Lung microvascular endothelial cell (primary cell): ENCODE data around the gene DSCAML1. TPM values are rescaled to one million over a fixed set of nuclear protein-coding genes. Genes with fewer than 3 reads are reported as not detected.
A peak's percentile ranks its signal among the peaks of the same experiment; 100 is the strongest.

Source experiments
- DNase-seq, 2 donors: peaks; one replicate each; pipeline versions ENCODE4 v3.0.0 to v3.0.0-alpha.2; 2010; ENCODE audit warnings: low read depth in 2 of 2
- total RNA-seq: library from RNA; depleted of rRNA; stranded (reverse); fragments of >200 nt; gene quantifications from 2 replicates; pipeline ENCODE4 v1.2.1, GENCODE V29; 2014

DSCAML1 gene
- total RNA-seq, 1 donor from 2014 or later: under 0.01 TPM

- DNase-seq: no peak
These were observed 34.8 kb upstream of the DSCAML1 start for GRCh38 chr11:117831661-117832415.

GRCh38 chr11:117830674-117831351 lies 33.8 kb upstream of the DSCAML1 start:
- DNase-seq: no peak

DNA sequence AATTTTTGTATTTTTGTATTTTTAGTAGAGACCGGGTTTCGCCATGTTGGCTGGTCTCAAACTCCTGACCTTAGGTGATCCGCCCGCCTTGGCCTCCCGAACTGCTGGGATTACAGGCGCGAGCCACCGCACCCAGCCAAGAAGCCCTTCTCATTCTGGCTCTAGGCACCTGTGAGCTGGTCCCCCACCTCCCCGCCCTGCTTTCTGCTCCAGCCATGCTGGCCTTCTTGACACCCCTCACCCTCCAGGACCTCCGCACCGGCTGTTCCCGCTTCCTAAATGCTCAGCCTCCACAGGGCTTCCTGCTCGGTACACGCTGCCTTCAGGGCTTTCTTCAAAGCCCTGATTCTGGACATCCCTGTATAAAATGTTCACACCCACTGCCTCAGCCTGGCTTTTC lies 33.1 kb upstream of the DSCAML1 start:
- DNase-seq: no peak

- DNase-seq: no peak
These were observed 32.3 kb upstream of the DSCAML1 start for GRCh38 chr11:117829369-117829725.

GRCh38 chr11:117828611-117829368 lies 31.8 kb upstream of the DSCAML1 start:
- peak in 1 of 2 donors; percentile 73 for DNase-seq

DNA sequence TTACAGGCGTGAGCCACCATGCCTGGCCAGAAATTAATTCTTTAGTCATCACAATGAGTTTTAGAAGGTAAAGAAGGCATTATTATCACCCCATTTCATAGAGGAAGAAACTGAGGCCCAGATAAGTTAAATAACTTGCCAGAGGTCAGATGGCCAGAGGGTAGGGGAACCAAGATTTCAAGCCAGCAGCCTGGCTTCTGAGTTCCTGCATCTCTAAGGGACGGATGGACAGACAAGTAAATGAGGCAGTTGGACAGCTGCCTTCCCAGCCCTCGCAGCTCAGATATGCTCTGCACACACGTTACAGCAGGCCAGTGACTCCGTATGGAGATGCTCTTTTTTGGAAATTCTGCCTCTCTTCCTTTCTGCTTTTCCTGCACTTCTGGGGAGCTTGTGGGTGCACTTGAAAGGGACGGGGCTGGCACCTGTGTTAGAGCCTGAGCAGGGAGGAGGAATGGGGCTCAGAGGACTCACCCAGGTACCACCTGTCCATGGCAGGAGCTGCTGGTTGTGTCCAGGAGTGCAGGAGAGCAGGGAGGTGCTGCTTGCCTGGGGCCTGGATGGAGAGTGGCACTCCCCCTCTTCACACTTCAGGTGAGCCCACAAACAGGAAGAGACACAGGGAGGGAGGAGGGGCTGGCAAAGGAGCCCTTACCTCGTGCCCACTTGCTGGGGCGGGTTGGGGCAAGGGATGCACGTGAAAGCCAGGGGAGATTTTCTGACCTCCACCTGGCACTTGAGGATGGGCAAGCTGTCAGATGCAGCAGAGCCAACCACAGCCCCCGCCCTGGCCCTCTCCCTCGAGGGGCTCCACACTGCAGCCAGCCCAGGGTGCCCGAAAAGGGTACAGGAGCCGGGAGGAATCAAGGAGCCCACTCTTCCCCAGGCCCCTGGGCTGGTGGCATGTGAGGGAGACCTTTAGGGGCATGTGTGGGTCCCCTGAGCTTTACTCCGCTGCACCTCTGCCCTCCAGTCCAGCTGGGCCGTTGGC lies 30.8 kb upstream of the DSCAML1 start:
- no peak for DNase-seq

DNA sequence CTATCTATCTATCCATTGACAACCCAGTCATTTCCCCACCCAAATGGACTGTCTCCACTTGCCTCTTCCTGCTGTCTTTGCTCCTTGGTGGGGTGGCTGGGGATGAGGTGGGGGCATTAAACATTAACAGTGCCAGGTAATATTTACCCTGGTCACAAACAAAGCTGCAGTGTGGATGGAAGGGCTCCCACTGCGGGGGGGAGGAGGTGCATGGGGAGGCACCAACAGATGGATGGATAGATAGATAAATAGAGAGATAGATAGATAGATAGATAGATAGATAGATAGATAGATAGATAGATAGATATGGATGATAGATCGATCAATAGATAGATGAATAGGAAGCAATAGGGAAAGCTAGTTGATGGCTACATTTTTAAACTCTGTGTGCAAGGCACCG lies 29.8 kb upstream of the DSCAML1 start:
- no peak for DNase-seq

GRCh38 chr11:117826190-117826570 lies 29.2 kb upstream of the DSCAML1 start:
- no peak for DNase-seq

DNA sequence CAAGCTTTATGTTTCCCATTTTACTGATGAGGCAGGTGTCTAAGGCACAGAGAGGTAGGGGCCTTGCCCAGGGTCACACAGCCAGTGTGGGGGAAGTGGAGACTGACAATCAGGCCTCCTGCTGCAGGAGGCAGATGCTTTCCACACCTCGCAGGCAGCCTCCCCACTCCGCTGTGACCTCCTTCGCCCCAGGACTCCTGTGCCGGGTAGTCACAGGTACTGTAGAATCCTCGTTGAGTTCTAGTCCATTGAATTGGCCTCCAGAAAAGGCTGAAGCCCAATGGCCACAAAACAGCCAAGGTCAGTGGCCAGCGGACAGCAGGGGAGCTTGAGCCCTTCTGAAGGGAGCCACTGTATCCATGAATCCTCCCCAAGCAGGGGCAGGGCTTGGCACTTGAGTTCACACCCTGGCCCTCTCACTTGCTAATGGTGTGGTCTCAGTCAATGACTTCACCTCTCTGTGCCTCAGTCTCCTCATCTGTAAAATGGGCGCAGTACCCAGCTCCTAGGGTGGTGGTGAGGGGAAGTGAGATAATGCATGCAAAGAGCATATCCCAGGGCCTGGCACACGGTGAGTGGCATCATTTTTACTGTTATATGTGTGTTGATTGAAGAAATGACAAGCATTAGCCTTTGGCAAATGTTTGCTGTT lies 28.6 kb upstream of the DSCAML1 start:
- DNase-seq: no peak

DNA sequence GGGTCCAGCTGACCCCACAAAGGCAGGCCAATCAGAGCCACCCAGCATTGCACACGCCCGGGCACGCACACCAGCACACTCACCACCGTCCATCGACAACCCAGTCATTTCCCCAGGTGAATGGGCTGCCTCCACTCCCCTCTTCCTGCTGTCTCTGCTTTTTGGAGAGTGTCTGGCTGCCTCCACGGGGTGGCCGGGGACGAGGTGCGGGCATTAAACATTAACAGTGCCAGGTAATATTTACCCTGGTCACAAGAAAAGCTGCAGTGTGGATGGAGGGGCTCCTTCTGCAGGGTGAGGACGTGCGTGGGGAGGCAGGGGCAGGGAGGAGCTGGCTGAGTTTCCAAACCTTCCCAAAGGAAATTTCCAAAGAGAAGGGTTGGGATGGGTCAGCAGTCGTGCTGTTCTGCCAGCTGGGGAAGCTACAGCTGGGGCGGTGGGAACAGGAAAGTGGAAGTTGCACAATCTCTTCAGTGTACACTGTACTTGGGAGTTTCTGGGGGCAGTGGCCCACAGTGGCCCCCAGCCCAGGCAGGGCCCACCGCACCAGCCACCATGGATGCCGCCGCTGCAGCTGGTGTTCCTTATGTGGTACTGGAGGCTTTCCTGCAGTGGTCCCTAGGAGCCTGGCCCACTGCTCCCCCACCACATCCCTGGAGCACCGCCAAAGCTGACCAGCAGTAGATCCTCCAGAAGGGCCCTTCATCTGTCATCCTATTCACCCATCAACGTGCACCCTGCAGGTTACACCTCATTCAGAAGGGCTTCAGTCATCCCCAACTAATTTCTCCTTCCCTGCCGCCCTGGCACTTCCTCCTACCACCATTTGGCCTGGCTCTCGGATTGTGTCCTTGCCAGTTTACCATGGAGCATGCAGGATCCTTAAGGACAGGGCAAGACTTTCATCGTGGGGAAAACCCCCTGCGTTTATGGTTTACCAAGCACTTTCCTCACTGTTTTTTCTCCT lies 27.8 kb upstream of the DSCAML1 start, which contains the start of gene FXYD2:
TSS of gene FXYD2 (minus strand) at position 174 of the 967 bp plus-strand sequence. CDS start at position 108, 66 bp downstream.
- DNase-seq: peak; percentile 56 to 74

DNA sequence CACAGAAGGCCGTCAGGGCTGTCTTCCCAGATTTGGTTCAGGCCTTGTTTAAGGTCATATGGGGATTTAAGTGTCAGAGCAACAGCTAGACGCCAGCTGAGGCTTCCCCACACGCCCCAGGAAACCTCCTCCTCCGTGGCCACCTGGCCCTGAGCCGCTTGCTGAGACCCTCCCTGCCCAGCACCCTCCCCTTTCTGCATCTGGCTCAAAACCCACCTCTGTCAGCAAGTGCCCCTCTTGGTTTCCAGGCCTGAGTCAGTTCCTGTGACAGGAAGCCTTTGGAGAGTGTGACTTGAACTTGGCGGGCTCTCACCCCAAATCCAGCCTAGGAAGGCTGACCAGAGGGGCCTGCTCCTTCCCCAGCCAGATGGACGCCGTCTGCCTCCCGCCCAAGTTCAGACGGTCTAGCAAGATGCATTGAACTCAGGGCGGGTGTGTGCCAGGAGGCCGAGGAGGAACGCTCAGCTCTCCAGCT lies 27.0 kb upstream of the DSCAML1 start:
- peak; percentile 52 to 87 for DNase-seq

- peak; percentile 30 to 37 for DNase-seq
These were observed 26.4 kb upstream of the DSCAML1 start for GRCh38 chr11:117823294-117823945.

DNA sequence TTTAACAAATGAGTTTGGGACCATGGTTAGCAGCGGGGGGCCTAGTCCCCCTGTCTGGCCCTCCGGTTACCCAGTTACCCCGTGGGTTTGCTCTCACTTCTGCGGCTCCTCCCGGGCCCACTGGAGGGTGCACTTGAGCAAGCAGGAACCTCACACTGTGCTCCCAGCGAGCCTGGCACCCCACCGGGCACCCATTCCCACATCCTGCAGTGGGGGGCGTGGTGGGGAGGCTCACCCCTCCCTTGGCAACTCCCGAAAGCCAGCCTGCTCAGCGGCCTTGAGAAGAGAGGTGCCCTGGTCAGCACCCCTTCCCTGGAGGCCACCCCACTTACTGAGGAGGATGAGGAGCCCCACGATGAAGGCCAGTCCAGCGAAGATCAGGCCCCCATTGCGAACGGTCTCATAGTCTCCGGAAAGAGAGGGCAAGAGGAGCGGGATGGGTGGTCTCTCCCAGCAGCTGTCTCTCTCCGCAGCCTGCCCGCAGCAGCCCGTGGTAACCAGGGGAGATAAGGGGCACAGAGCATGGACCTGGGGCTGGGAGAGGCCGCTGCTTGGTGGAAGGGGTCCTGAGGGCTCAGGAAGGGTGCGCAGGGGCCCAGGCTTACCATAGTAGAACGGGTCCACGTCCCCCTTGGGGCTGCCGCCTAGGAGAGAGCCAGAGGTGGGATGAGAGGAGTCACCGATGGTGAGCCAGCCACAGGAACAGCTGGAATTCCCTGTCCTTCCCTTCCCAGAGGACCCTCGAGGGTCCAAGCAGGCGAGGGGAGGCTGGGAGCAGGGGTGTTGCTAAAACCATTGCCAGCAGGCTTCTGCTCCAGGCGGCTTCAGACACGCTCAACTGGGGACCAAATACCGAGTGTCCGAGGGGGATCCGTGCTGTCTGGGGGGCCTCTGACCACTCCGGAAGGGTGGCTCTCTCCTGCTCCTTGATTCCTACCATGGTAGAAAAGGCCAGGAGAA lies 25.3 kb upstream of the DSCAML1 start:
- DNase-seq: peak; percentile 38 to 39

GRCh38 chr11:117821431-117821830 lies 24.4 kb upstream of the DSCAML1 start:
- no peak for DNase-seq

DNA sequence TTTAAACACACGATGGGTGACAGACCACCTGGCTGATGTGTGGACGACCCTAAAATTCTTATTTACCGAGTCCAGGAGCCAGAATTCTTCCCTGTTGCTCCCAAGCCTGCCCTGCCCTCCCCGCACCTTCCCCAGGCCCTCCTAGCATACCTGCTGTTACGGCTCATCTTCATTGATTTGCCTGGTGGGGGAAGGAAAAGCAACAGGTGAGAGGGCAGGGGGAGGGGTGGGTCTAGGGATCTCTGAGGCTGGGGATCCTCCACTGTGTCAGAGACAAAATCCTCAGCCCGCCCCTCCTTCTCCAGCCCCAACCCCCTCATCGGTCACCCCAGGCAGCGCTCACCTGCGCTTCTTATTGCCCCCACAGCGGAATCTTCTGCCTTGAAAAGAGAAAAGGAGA lies 23.5 kb upstream of the DSCAML1 start:
- no peak for DNase-seq

GRCh38 chr11:117820071-117820470 lies 23.1 kb upstream of the DSCAML1 start:
- no peak for DNase-seq
